GM18870 (cell line): Measurements from ENCODE around the gene SECISBP2L.

ENCODE experiments used
- ATAC-seq: cut with Tn5 transposase; IDR thresholded peaks from one replicate; pipeline ENCODE4 v1.9.1; 2021; ENCODE audit warnings: moderate library complexity; ENCODE audit not compliant: unreplicated experiment

The SECISBP2L gene

GRCh38 chr15:49059491-49059890 is 13.2 kb upstream of the SECISBP2L start:
- ATAC-seq: no peak

GRCh38 chr15:49058559-49058958 is 12.3 kb upstream of the SECISBP2L start:
- no peak for ATAC-seq

GRCh38 chr15:49055630-49056029 is 9.4 kb upstream of the SECISBP2L start:
- no peak for ATAC-seq

DNA sequence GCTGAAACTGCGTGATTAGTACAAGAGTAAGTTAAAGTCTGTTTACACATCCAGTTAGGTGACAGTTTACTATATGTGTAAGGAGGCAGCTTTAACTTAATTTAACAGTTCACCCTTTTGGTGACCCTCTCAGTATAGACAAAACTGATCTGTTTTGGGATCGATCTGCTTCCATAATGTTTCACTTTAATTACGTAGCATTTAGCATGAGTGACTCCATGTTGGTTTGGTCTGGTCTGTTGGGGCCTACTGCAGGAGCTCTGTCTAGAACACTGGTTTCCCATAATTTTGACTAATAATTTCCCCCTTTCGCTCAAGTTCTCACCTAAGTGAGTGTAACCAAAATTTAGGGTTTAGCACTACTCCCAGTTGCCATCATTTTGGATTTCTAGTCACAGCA is 6.4 kb upstream of the SECISBP2L start:
- no peak for ATAC-seq

DNA sequence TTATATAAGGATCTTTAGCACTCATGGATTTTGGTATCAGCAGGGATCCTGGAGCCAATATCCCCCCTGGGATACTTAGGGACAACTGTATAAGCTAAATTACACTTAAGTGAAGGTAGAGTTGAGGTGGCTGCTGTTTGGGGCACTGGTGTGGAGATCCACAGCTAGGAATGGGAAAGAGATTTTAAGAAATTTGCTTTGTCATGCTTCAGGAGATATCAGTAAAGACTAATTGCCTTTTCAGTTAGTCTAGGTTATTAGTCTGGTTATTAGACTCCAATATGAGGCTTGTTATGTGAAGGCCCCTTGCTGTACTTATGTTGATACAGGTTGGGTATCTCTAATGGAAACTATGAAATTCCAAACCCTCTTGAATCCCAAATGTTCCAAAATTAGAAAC is 1.2 kb upstream of the SECISBP2L start:
- ATAC-seq: no peak

- peak; percentile 28 for ATAC-seq
Observed at GRCh38 chr15:49045751-49046219, 461 bp downstream of the SECISBP2L start.

GRCh38 chr15:49044766-49045606 is 1.3 kb downstream of the SECISBP2L start:
- peak; percentile 6 for ATAC-seq

DNA sequence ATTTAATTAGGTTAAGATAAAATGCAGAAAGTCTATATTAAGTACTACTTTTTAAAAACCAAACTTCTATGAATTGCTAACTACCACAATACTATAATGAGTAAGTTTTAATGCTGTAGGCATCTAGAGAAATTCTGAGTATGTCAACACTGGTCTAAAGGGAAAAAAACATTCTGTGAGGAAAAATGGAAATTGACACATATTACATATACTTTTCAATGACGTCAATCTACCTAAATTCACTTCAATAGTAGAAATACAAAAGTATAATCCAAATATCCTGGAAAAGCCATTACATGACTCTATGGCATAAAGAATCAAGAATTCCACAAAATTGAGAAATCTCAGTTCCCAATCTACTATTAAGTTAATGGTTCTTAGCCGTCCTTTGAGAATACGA is 2.2 kb downstream of the SECISBP2L start:
- no peak for ATAC-seq

- ATAC-seq: no peak
Observed at GRCh38 chr15:49042165-49042564, 4.1 kb downstream of the SECISBP2L start.

DNA sequence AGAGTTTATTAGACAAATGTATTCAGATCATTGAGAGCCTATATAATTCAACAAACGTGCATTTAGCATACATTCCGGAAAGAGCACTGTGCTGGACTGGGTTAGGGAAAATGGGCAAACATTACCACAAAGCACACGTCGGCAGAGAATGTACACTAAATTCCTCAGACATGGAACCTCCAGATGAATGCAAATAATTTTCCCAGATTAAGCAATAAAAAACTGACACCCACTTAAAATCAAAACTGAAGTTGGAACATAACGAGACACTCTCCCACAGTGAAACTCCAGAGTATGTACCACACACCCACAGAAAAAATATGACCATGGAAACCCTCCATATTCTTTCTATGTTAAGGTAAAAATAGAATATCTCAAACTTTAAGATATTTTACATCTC is 4.8 kb downstream of the SECISBP2L start:
- ATAC-seq: no peak

- ATAC-seq: no peak
Observed at GRCh38 chr15:49040151-49040550, 6.1 kb downstream of the SECISBP2L start.

DNA sequence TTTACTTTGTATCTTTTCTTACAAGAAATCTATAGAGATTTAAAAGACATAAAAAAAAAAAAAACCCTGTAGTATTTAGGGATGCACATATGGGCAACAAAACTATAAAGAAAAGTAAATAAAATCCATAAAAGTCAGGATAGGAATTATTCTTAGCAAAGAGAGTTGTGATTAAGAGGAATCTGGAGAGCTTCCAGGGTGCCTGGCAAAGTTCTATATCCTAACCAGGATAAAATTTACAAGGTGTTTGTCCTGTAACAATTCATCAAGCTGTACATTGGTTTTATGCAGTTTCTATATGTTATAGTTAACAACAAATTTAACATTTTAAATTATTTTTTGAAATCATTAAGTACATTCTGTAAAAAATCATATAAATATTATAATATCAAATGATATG is 7.9 kb downstream of the SECISBP2L start:
- no peak for ATAC-seq

GRCh38 chr15:49037546-49037940 is 8.7 kb downstream of the SECISBP2L start:
- no peak for ATAC-seq

- ATAC-seq: no peak
Observed at GRCh38 chr15:49036650-49037545, 9.3 kb downstream of the SECISBP2L start.

DNA sequence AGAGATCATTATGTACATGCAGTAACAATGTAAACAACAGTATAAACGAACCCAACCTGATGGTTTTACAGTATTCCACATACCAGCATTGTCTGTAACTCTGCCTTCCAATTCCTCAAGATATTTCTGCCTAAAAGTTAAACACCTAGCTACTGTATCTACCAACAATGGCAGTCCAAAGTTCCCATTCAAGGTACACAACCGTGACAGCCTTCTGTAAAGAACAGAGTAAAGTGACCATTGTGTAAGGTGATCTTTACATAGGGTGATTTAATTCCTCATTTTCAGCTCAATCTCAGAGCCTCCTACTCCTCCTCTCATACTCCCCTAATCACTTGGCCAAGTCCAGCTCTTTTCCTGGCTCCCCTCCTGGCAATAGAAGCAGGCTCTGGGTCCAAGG is 10.4 kb downstream of the SECISBP2L start:
- no peak for ATAC-seq

DNA sequence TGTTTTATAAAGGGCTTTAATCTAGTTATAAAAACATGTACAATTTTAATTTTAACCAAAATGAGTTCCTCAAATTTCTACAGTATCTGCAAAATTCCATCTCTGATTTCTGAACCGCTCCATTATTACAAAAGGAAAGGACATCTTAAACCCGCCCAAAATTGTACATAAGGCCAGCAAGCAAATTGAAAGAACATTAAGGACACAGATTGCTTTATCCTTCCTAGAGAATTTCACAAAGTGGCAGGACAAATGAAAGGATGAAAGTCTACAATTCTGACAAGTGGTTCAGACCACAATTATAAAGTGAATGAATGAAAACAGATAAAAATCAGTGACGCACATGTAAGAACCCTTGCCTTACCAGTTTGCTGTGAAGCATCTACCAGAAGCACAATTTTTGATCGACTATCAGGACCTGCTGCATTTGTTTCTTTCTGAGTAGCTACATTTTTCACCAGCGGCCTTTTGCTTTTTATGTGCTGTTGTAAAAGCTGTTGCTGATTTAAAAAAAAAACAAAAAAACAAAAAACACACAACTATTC is 13.6 kb downstream of the SECISBP2L start:
- no peak for ATAC-seq

GRCh38 chr15:49031804-49032203 is 14.4 kb downstream of the SECISBP2L start:
- ATAC-seq: no peak

DNA sequence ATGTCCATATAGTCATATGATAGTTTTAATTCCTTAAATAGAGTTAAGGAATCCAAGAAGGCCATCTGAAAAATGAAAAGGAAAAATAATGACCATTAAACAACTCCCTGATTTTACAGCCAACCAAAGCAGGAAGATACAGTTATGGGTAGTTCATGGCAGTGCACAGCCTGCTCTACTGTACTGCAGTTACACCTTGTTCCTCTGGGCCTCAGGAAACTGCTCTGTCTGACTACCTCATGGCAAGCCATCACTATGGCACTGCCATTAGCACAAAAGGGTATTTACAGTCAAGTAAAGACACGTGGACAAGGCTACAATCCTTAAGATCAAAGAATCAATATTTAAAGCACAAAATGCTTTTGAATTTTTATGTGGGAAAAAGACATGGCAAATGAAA is 19.5 kb downstream of the SECISBP2L start:
- no peak for ATAC-seq

DNA sequence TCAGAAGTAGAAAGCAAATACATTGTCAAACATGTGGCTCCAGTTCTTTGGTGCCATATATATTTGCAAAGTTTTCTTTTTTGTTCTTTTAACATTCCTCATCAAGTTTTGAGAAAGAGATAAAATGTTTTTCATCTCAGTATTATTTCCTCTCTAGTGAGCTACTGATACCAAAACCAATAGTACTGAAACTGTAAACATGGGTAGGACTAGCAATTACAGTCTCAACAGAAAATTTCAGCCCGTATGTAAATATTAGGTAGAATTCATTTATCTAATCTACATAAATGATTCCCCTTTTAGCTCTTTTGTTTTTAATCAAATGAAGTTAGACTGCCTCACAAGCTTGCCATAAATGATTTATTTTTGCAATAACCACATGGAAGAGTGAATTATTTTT is 21.4 kb downstream of the SECISBP2L start:
- ATAC-seq: peak; percentile 69

DNA sequence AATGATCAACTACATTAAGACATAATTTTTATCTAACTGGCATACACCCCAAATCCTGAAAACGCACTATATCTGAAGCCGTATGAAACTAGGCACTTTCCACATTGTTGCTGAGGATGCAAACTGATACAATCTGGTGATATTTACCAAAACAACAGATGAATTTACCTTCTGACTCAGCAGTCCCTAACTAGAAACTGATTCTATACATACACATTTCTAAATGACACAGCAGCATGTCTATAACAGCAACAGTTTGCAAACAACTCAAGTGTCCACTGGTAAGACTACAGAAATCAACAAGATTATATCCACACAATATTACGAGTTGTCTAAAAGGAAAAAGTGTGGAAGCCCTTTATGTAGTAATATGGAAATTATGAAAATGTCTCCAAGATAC is 22.9 kb downstream of the SECISBP2L start:
- ATAC-seq: peak; percentile 74

GRCh38 chr15:49015896-49016295 is 30.4 kb downstream of the SECISBP2L start:
- ATAC-seq: no peak

GRCh38 chr15:48999314-48999713 is 46.9 kb downstream of the SECISBP2L start:
- ATAC-seq: no peak
